AG20443 (cell line): ENCODE data around the gene DTX4.

Experiments used
- DNase-seq: peaks from one replicate; pipeline ENCODE4 v3.0.0; 2012; ENCODE audit warnings: low spot score, mixed read lengths

DTX4 gene

DNA sequence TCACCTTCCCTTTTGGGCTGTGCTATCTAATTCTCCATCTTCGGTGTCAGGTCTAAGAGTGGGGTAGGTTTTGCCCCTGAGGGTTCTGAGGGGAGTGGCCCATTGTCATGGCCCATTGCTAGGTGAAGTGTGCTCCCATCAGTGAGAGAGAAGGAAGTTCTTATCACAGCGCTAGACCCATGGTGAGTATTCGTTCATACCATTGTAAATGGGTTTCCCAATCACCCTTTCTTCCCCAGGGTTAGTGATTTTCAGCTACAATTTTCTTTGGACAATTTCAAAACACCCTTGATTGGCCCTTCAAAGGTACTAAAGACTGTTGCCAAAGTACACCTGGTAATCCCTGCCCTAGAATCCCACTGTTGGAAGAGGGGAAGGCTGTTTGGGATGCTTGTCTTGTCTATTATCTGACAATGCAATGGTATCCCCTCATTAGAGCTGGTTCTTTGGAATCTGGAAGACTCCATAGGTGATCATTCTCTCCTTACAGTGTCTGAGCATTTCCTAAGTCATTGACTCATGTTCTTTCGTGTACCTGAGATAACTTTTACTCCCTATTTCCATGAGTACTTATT, 20.6 kb downstream of the DTX4 start:
- no peak for DNase-seq

GRCh38 chr11:59193587-59194130, 21.7 kb downstream of the DTX4 start:
- DNase-seq, result no peak

GRCh38 chr11:59195586-59195985, 23.7 kb downstream of the DTX4 start:
- no peak for DNase-seq

GRCh38 chr11:59196777-59197176, 24.8 kb downstream of the DTX4 start:
- DNase-seq, result no peak

DNA sequence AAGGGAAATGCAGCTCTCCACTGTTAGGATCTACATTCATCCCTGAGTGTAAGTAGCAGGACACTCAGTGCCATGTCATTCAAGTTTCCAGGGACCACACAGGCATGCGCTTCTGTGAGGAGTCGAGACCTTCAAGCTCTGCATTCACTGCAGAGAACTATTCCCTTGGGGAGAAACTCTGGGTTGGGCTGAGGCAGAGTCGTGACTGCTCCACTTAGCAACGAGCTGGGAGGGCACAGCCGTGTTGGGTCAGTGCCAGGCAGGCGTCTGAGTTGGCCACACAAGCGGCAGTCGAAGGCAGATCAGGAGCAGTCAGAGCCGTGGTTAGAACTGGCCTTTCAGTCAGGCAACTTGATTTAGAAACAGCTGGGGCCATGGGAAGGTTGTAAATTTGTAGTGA, 26.1 kb downstream of the DTX4 start:
- peak; percentile 79 for DNase-seq

GRCh38 chr11:59198726-59199125, 26.8 kb downstream of the DTX4 start:
- DNase-seq, result no peak

- DNase-seq, result no peak
These were observed 27.9 kb downstream of the DTX4 start for GRCh38 chr11:59199546-59200422.

DNA sequence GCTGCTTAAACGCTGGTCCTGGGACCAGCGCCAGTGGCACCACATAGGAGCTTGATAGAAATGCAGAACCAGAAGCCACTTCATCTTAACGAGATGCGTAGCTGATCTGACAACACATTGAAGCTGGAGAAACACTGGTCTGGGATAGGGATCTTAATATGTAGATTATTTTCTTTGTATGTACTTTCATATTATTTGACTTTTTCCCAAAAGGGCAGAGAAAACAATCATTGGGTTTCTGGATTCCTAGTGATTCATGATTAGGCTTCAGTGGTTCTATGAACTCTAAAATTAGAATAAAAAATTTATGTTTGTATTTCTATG, 28.5 kb downstream of the DTX4 start:
- DNase-seq, result no peak

DNA sequence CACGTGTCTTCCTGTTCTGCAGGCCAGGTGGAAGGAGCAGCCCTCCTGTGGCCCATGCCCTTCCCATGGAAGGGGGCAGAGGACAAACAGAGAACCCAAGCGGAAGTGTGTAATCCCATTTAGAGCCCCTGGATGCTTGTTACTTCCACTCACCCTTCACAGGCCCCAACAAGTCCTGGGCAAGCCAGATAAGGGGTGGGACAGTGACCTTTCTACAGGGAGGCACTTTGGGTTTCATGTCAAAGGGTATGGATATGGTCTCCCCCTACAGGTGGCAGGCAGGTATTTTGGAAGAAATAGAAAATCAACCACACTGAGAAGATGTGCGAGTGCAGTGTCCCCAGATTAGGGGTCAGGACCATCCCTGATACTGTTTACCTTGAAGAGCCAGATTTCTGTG, 29.4 kb downstream of the DTX4 start:
- no peak for DNase-seq

- DNase-seq, result peak; percentile 45
These were observed 32.8 kb downstream of the DTX4 start for GRCh38 chr11:59204746-59205145.

GRCh38 chr11:59205648-59206047, 33.7 kb downstream of the DTX4 start:
- no peak for DNase-seq

DNA sequence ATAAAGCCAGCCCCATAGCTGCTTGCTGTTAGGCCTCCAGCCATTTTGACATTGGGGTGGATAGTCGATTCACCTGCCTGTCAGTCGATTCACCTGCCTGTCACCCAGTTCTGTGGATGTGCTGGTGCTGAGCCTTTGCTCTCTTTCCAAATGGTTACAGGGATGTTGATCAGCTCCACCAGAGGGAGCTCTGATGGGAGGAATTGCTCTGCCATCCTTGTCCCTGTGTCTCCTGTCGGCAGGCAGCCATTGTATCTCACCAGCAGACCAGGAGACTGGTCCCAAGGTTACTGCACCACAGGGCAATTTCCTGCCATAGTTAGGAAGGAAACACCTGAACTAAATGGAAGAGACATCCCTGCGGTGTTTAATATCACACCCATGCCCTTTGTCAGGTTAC, 34.7 kb downstream of the DTX4 start:
- DNase-seq, result peak; percentile 54

DNA sequence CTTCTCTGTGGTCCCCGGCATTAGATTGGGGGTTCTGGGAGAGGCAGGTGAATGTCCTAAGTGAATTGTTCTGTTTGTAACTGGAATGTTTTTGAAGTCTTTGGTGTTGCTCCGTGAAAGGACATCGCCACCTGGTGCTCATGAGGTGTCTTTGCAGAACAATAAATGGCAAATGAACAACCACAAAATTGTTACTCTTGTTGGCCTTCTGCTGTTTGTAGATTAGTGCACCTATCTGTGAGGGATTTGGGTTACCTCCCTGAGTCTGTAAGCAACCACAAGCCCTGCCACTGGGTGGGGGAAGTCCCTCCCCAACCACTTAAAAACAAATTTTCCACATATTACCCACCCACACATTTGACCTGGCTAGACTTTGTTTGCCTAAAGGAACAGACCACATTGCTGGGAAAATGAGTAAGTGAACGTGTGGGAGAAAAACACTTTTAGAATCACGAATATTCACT, 36.1 kb downstream of the DTX4 start:
- DNase-seq, result peak; percentile 67

DNA sequence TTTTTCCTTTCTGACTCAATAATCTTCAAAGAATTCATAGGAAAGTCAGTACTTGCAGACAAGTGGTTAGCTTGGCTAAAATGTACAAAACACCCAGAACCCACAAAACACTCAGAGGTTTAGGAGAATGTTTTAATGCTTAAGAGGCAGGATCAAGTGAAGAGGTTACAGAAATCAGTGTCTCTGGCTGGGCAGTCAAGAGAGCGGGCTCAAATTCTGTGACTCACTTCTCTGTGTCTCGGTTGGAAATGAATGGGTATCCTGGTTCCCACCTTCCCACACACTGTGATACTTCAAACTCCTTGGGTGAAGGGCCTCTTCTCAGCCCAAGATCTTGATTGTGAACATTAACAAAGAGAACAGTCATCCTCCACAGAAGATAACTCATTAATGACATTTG, 37.0 kb downstream of the DTX4 start:
- DNase-seq, result no peak

GRCh38 chr11:59212222-59212621, 40.3 kb downstream of the DTX4 start:
- no peak for DNase-seq

GRCh38 chr11:59212744-59213631, 41.1 kb downstream of the DTX4 start, which contains the start of gene MPEG1:
TSS of gene MPEG1 (minus strand) at chr11:59212927. CDS start at chr11:59212865, 62 bp downstream.
- DNase-seq, result no peak

GRCh38 chr11:59214141-59214893, 42.4 kb downstream of the DTX4 start:
- DNase-seq, result no peak

DNA sequence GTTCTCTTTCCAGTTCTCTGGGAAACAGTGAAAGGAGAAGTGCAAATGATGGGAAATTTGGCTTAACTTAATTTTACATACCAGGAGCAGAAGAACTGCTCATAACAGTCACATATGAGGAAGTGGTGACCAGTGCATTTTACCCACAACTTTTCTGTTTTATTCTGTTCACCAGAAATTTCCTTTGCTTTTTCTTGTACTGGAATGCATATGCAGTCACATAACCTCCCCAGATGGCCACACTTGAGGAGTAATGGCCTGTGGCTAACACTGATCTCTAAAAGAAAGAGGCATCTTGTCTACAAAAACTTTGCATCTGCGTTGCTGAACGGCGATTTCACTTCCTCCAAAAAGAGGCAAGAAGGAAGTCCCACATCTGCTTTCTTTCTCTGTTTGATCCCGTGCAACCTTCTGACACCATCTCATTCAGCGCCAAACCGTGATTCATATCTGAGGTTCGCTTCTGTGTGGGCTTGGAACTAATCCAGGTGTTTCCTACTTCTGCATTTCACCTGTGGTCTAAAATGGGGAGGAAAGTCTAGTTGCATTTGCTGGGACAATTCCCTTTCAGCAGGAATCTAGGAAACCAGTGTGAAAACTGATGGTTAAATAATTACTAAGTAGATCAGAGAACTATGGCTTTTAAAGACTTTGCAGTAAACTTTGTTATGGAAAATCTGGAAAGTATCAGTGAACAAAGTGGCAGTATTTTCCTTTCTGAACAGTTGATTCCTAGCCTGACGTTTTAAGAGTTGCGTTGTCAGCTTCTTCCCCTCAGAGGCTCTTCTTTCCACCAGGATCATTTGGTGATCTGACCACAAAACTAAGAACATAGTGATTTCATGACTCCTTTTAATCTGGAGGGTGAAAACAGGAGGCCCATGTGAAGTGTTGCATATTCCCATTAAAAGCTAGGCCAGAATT, 45.0 kb downstream of the DTX4 start:
- peak; percentile 56 for DNase-seq

DNA sequence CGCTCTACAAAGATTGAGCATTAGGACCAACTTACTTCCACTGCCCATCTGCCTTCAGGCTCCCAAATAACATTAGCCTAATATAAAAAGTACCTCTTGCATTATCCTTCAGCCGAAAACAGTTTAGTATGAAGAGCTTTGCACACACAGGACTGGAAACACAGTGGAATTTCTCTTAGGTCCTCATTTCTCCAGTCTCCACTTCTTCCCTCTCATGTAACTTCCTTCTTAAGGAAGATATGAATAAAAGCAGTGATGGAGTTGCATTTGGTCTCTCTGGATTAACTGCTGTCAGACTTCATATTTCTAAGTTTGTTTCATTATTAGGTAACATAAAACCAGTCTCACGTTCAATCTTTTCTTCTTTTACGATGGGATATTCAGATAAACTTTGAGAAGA, 46.4 kb downstream of the DTX4 start:
- no peak for DNase-seq

- DNase-seq, result no peak
These were observed 47.0 kb downstream of the DTX4 start for GRCh38 chr11:59218893-59219292.
